Hematopoietic multipotent progenitor cell treated with erythropoietin and hydrocortisone succinate and interleukin-3 and kit ligand, for 8 days (in vitro differentiated cells): ENCODE data around the gene HGFAC.

Experiments used
- DNase-seq: peaks from one replicate; pipeline ENCODE4 v3.0.0-alpha.2; 2015

HGFAC gene

DNA sequence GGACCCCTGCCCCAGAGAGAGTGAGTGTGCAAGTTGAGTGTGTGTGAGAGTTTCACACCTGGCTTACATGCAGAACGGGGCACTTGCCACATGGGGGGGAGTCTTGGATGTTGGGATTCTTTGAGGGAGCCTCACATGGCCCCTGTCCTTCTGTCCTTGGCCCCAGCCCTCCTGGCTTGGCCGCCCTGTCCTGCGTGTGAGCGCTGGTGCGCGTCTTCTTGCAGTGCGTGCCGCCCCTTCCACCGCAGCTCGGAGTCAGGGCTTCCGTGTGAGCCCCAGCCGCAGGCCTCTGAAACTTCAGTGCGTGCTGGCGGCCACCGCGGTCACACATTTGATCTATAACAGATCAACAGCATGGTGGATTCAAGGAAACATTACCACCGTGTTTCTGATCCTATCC lies 30.1 kb upstream of the HGFAC start:
- DNase-seq, result no peak

DNA sequence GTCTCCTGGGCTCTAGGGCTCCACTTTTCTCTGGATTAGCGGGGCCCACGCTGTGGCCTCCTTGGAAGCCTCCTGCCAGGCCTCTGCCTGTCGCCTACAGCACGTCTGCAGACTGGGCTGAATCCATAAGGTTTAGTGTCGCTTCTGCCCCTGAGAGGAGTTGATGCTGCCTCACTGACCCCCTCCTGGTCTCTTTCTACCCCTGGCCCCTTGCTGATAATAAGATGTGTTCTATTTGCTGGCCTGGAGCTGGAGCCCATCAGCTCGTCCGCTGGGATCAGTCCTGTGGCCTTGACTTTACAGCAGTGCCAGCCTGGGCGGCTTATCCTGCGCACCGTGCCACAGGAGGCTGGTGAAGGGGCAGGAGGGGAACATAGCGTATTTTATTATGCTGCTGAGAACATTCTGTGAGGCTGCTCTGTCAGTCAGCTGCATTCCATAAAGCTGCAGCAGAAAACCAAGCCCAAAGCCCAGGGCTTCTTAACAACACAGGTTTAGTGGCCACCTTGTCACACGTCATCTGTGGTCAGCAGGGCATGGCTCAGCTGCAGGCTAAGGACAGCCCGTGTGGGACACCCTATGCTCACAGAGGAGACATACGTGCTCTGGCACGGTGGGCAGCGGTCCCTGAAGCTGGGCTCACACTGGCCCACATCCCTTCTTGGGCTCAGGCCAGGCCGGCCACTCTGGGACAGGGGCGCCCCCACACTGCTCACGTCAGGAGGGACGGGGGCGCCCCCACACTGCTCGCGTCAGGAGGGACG lies 29.3 kb upstream of the HGFAC start:
- DNase-seq, result no peak

DNA sequence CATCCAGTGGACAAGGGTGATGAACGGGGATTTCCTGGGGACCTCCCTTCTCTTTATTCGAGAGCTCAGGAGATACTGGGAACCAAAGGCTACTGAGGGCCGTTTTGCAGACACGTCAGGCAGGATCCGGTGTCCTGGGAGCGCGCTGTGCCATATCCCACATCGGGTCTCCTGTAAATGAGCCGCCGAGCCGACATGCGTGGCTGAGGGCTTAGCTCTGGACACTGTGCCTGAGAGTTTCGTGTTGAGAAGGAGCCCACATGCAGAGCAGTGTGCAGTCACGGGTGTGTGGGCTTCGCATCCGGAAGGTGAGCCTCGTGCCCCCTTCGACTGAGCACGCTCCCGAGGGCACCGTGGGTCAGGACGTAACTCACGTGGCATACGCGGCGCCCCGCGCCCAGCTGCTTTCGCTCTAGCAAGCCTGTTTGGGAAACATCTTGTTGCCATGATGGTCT lies 28.5 kb upstream of the HGFAC start:
- DNase-seq, result no peak

DNA sequence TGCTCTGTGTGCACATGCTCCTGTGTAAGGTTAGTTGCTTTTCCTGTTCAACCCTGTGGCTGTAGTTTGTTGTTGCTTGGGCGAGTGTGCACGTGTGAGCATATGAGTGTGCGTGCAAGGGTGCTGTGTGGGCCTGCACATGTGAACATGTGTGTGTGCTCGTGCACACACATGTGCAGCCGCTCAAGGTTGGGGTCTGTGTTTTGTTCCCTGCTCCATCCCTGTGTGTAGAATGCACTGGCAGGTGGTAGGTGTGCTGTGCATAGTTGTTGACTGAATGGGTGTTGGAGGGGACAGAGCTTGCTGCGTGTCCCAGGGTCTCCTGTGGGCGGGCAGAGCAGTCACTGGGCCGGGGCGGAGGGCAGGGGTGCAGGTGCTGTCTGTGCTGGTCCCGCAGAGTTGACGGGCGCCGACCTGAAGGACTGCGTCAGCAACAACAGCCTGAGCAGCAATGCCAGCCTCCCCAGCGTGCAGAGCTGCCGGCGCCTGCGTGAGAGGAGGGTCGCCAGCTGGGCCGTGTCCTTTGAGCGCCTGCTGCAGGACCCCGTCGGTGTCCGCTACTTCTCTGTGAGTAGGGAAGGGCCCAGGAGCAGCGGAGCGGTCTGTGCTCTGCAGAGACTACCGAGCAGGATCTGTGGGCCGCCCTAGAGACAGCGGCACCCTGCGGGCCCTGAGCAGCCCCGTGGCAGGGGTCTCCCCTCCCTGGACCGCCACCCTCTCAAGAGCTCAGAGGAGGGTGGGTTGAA lies 27.9 kb upstream of the HGFAC start:
- DNase-seq, result no peak

DNA sequence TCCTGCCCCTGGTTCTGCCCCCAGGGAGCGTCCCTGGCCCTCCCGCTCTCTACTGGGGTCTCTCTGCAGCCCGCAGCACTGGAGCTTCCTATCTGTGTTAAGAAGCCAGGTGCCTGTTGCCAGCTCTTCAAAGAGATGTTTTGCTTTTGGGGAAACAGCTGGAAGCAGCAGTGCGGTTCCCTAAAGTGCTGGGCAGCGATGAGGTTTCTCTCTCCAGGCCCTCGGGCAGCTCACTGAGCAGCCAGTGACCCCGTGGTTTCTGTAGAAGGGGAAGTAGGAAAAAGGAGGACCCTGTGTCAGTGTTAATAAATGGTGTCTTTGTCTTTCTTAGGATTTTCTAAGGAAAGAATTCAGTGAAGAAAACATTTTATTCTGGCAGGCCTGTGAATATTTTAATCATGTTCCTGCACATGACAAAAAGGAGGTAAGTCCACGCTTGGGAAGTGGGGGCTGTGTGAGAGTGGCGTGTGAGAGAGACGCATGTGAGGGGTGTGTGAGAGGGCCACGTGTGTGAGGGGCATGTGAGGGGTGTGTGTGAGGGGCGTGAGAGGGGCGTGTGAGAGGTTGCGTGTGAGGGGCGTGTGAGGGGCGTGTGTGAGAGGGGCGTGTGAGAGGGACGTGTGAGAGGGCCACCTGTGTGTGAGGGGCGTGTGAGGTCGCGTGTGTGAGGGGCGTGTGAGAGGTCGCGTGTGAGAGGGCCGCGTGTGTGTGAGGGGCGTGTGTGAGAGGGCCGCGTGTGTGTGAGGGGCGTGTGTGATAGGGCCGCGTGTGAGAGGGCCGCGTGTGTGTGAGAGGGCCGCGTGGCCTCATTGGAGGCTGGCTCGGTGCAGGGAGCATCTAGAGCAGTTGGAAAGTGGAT lies 27.1 kb upstream of the HGFAC start:
- DNase-seq, result no peak

DNA sequence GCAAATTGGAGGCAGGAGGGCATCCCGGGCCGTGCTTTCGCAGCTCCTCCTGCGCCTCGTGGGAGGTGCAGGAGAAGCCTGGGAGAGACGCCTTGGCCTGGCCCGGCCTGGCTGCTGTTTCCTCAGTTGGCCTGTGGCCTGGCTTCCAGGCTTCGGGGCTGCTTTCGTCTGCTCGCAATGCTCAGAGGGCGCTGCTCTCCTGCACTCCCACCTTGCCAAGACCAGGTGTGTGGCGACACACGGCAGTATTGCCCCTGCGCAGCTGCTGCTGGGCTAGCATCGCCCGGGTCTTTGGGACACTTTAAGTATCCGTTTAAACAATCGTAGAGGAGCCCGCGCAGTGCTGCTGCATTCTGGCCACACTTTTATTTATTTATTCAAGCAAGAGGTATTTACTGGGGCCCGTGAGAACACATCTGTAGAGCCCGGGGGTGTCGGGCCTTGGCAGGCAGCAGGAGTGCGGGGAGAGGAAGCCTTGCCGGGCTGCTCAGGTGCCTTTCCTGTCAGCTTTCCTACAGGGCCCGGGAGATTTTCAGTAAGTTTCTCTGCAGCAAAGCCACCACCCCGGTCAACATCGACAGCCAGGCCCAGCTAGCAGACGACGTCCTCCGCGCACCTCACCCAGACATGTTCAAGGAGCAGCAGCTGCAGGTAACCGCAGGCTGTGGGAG lies 26.2 kb upstream of the HGFAC start:
- no peak for DNase-seq

DNA sequence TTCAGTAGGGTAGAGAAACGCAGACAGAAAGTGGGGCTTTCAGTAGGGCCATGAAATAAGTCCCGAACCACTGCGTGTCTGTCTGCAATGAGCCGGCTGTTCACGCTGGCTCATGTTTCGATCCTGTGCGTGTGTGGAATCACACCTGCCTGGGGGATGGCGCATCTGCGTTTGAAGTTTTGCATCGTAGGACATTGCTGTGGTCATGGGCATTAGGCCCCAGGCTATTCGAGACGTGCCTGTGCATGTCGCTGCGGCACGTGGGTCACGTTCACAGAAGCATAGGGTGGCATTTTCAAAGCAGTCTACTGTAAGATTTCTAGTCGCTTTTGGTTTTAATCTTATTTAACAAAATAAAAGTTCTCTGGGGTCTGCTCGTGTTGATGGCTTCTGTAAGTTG lies 25.5 kb upstream of the HGFAC start:
- DNase-seq, result no peak

DNA sequence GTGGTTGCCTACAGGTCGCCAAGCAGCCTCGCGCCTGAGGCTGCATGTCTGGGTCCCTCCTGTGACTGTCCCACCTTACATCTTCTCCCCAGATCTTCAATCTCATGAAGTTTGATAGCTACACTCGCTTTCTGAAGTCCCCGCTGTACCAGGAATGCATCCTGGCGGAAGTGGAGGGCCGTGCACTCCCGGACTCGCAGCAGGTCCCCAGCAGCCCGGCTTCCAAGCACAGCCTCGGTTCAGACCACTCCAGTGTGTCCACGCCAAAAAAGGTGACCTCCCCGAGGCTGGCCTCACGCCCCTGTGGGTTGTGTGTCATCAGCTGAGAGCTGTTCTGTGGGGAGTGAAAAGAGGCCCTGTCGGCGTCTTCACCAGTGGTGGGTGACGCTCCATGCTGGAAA lies 24.9 kb upstream of the HGFAC start:
- DNase-seq, result no peak

DNA sequence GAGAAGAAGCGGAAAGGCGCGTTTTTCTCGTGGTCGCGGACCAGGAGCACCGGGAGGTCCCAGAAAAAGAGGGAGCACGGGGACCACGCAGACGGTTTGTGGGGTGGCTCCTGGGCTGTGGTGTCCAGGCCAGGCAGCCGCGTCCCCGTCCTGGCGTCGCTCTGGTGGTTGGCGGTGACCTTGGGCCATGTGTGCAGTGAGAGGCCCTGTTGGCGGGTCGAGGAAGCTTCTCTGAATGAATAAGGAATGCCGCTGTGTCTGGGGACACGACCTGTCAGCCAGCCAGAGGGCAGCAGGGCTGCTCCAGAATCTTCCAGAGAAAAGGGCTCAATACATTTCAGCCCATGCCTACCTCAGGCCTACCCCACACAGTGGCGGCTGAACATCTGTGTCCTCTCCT lies 24.3 kb upstream of the HGFAC start:
- no peak for DNase-seq

DNA sequence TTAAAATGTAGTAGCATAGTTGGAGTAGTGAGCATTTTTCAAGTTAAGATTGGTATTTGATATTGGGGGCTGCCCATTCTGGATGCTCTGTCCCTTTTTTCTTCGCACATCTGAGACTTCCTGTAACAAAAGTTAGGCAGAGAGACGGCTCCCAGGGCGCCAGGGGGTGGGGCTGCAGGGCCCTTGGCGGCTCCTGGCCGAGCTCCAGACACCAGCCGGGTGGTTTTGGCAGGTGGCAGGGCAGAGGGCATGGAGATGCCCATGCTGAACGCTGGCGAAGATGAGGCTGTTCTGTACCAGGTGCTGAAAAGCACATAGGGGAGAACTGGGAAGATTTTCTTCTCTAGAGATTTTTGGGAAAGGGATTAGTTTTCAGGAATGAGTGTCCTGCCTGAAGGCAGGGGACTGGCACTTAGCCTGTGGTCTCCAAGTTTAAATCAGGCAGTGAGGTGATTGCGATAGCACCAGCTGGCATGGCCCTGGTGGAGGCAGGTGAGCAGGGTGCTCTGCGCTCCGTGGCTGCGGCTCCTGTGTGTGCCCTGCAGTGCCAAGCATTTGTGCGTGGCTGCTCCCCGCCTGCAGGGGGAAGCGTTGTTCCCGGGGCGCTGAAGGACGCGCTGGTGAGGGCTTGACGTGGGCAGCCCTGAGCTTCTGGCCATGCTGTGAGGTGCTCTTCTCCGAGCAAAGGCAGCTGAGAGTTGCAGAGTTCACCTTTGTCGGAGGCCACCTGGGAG lies 23.6 kb upstream of the HGFAC start:
- DNase-seq, result no peak

DNA sequence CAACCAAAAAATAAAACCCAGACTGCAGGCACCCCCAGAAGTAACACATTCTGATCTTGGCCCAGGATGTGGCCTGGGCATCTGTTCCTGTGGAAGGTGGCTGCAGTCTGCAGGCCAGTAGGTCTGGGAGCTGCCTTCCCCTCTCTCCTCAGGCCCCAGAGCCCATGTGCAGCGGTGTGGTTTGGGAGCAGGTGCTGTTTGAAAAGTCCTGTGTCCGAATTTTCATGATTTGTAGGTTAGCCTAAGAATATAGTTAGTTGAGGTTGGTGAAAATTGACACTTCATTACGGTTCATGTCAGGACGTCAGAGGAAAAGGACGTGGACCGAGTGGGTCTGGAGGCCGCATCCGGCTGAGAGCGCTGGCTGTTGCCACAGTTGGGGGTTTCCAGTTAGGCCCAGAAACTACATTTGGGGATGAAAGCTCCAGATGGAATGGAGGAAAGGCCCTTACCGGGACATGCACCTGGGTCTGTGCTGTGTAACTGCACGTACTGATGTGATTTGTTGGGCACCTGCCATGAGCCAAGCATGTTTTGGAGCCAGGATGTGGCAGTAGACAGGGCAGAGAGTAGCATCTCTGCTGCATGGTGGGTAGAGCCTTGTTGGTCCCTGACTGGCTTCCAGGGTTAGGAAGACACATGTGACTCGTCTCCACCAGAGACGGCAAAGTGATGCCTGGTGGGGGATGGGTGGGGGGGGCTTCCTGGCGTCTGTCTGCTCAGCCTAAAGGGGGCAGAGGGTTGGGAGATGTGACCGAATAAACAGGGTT lies 21.7 kb upstream of the HGFAC start:
- no peak for DNase-seq

DNA sequence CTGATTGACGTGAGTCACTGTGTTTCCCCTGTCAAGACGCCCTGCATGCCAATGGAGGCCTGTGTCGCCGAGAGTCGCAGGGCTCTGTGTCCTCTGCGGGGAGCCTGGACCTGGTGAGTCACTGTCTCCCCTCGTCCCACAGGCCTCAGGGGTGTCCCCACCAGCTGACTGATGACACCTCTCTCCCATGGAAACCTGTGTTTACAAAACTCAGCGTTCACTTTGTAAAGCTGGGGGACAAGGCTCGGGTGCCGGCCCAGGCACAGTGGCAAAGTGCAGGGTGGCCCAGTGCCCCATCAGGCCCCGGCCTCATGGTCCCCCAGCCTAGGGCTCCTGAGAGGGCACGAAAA lies 21.2 kb upstream of the HGFAC start:
- DNase-seq, result no peak

DNA sequence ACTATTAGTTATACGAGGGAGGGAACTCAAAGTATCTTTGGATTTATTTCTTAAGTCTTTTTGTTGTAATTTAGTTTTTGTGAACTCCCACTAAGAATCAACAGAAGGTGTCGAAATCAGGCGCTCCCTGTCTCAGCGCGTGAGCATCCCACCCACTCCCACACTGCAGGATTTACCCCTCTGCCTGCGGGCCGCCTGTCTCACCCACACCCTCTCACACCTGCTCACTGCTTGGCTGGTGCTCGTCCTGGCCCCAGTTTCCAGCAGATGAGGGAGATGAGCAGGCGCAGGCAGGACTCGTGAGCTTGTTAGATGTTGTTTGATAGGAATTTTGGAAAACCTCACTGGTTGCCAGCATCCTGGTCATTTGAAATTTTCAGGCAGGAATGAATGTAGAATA lies 20.8 kb upstream of the HGFAC start:
- DNase-seq, result no peak

DNA sequence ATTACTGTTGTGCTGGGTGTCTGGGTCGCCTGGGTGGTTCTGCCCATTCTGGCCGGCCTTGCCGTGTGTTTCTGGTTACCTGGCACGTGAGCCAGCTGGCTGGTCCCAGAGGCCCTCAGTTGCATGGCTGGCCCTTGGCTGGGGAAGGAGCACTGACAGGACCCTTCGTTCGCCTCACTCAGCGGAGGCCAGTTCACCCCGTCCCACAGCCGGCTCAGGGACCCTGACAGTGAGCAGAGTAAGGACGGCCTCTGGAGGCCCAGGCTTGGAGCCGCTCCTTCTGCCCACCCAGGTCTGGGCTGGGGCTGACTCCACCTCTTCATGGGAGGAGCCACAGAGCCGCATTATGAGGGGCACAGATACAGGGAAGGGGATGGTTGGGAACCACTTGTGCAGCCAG lies 20.3 kb upstream of the HGFAC start:
- DNase-seq, result no peak

DNA sequence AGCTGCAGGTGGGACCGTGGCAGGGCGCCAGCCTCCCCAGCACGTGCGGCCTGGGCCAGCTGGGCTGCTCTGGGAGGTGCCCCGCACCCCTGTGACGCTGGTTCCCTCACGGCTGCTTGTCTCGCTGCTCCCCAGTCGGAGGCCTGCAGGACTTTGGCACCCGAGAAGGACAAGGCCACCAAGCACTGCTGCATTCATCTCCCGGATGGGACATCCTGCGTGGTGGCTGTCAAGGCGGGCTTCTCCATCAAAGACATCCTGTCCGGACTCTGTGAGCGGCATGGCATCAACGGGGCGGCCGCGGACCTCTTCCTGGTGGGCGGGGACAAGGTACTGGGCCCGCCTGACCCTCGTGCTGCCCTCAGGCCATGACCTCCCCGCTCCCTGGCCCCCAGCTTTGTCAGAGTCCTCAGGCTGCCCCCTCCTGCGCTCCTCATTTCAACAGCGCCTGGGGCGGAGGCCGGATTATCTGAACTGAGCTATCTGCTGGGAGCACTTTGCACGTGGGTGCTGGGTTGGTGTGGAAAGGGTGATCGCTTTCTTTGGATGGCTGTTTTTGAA lies 19.4 kb upstream of the HGFAC start:
- no peak for DNase-seq

DNA sequence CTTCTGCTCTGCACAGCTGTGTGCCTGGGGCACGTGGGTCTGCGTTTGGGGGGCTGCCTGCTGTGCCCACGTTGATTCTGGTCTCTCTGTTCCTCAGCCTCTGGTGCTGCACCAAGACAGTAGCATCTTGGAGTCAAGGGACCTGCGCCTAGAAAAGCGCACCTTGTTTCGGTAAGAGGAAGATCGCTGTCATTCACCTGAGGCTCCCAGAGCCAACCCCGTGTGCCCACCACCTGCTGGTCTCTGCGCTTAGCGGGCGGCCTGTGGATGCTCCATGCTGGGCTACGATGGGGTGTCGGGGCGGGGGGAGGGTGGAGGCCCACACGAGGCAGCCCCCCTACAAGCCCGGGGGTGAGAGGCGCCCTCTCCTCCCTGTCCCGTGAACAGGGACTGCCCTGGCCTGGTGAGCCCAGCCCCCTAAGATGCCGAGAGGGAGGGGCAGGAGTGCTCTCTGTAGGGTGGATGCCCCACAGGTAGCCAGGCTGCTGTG lies 18.9 kb upstream of the HGFAC start:
- no peak for DNase-seq

DNA sequence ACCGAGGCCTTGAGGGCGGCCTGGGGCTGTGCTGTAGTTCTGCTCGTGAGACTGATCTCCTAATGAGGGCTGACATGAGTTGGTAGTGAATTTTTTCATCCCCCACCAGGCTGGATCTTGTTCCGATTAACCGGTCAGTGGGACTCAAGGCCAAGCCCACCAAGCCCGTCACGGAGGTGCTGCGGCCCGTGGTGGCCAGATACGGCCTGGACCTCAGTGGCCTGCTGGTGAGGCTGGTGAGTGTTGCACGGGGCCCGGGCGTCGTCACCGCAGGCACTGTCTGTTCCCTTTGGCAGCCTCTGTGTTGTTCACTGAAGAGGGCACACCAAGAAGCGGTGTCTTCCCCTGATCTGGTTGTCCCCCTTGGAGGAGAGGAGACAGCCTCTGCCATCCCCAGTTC lies 18.4 kb upstream of the HGFAC start:
- DNase-seq, result no peak

DNA sequence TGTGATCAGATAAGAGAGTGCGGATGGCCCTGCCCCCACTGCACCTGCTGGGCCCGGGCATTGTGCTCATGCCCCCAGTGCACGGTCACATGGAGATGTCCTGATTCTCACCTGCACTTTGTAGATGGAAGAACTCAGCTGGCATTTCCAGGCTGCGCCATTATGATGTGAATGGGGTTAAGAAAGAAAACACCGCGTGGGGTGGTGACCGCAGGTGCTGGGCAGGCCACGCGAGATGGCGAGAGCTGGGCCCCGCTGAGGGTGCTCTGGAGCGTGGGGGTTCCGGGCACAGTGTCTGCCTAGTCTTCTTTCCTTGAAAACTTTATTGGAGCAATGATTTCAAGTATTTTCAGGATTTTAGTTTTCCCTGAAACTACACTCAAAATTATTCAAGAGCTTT lies 17.8 kb upstream of the HGFAC start:
- DNase-seq, result no peak

DNA sequence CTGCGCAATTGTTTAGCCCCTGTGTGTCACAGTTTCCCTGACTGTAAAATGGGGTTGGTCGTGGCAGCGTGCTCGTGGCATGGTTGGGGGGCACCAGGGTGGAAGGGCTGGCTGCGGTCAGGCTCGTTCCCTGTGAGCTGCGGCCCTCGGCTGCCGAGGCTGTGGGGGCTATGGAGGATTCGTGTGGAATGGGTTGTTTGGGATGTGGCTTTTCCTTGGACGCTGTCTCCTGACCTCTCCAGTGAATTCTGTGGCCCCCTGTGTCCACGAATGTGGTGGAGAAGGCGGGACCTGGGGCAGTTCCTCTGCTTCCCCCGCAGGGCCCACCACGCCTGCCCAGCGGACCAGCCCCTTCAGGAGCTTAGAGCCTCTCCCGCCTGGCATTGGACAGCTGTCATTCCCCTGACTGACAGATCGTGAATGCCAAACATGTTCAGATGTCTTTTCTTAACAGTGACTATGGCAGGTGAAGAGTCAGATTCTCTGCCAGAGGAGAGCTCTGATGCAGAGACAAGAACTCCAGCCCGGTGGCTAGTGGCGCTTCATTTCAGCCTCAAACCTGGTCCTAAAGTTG lies 17.2 kb upstream of the HGFAC start:
- no peak for DNase-seq

DNA sequence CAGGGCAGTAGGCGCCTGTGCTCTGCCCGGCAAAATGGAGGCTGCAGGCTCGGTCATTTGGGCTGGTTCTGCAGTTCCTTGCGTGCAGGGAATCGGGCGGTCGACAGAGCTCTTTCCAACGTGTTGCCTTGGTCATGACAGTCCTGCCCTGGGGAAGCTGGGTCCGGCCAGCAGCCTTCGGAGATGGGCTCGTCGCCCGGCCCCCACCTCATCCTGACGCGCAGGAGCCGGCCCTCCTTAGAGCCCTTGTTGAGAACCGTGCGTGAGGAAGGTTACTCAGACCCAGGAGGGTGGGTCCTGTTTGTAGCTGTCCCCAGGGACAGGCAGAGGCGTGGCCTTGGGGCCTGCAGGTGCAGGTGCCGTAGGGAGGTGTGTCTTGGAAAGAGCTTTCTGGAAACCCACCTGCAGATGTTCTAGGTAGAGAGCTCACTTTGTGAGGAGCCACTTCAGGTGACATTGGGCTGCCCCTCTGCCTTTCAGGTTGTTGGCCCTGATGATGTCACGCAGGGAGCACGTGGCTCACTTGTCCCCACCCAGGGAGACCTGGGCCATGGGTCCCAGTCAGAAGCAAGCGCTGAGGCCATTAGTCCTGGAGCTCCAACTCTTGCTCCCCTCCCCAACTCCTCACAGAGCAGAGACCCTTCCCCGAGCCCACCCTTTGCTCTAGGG lies 15.2 kb upstream of the HGFAC start:
- DNase-seq, result no peak
